HG02610 (cell line): ENCODE results near the gene VCL.
"Not testable (repeated sequence)": the region's sequence is repeated elsewhere in the genome, so short reads cannot be mapped to it uniquely, and the experiment has no call there.

Experiments used
- ATAC-seq: cut with Tn5 transposase; IDR thresholded peaks from one replicate; pipeline ENCODE4 v1.9.1; 2021; ENCODE audit warnings: mild to moderate bottlenecking, moderate library complexity; ENCODE audit not compliant: unreplicated experiment

The VCL gene

GRCh38 chr10:74140553-74140952 lies 142.6 kb downstream of the VCL start:
- ATAC-seq: no peak

GRCh38 chr10:74145133-74145532 lies 147.2 kb downstream of the VCL start:
- ATAC-seq: no peak

DNA sequence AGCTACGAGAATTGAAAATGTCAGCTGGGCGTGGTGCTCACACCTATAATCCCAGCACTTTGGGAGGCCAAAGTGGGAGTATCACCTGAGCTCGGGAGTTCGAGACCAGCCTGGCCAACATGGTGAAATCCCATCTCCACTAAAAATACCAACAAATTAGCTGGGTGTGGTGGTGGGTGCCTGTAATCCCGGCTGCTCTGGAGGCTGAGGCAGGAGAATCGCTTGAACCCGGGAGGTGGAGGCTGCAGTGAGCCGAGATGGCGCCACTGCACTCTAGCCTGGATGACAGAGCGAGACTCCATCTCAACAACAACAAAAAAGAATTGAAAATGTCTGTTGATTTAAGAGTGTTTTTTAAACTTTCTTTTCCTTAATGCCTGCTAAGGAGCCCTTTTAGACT lies 149.1 kb downstream of the VCL start:
- ATAC-seq: not testable (repeated sequence)

DNA sequence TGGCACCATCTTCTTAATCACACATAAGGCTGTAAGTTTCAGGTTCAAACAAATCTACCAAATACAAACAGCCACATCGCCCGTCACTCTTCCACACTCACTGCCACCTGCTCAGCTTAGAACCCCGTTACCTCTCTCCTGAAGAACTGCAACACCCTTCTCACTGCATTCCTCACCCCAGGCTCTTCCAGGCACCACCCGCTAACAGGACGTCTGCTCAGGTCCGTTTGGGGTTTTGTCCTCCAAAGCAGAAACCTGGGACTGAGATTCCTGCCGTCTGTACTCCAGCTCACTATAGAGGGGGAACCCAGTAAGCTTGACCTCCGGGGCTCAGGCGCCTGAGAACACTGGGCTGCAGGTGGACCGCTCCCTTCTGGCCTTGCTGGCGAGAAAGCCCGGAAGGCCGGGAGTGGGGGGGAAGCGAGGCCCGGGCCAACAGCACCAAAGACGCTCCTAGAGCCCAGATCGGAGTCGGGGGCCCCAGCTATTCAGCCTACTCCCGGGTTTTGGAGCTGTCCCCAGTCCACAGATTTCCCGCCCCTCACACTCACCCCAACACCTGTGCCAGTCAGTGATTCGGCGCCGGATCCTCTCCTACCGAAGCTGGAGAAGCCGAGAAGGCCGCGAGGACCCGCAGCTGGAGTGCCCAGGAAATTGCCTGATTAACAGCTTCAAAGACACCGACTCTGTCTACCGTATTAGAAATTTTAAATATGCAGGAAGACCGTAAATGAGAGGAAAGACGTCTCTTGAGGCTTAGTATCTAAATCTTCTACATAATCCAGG lies 152.5 kb downstream of the VCL start, which contains the start of gene AP3M1:
Gene AP3M1, minus strand, starts transcription at position 625 of the 786 bp plus-strand sequence. CDS start 12,449 bp downstream, outside the sequence.
- ATAC-seq: peak; percentile 40

DNA sequence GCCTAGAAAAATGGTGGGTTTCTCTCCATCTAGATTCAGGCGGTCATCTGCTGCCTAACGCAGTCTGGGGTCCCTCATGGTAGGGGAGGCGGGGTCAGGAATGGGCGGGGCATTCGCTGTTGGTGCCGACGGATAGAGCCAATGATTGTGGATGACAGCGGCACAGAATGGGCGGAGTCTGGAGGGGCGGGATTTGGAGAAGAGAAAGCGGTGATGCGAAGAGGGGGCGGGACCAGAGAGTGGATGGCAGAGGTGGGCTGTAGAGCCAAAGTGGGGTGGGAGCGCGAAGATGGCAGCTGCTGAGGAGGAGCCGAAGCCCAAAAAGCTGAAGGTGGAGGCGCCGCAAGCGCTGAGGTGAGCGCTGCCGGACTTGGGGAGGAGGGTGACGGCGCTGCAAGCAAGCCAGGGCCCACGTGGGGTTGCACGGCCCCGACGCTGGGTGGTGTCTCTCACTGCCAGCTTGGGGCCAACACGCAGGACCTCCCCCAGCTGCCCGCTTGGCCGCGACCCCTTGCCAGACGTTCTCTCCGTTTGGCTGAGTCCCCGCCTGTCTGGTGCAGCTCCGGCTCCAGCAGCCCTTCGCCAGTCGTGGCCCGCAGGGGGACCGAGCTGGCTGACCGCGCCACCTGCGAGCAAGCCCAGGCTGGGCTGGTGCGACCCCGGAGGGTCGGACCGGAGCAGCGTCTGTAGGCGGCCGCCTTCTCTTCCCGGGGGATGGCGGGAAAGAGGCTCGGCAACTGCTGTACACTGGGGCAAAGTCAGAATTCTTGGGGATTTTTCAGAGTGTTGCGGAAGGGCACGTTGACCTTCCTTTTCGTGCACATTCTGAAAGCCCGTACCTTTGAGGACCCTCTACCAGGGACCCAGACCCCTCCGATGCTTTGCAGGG lies 153.3 kb downstream of the VCL start, which contains the start of gene ADK:
Gene ADK, plus strand, starts transcription at position 232 of the 889 bp plus-strand sequence. Its CDS starts 58 bp downstream, at position 290.
- peak; percentile 86 for ATAC-seq

- ATAC-seq: no peak
Observed at GRCh38 chr10:74151879-74152722, 154.2 kb downstream of the VCL start.

GRCh38 chr10:74153123-74153522 lies 155.2 kb downstream of the VCL start:
- ATAC-seq: no peak

GRCh38 chr10:74153676-74154075 lies 155.8 kb downstream of the VCL start:
- ATAC-seq: no peak

- ATAC-seq: no peak
Observed at GRCh38 chr10:74156919-74157289, 159.0 kb downstream of the VCL start.

DNA sequence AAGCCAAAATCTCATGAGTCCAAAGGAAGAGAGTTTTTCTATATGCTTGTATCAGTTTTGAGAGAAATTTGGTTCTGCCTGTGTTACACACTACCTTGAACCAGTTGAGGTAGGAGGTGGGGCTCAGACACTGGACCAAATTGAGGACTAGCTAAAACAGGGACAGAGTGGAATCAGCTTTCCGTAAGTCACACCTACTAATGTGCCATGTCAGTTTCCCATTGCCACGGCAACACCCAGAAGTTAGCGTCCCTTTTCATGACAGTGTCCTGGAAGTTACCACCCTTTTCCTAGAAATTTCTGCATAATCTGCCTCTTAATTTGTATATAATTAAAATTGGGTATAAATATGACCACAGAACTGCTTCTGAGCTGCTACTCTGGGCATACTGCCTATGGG lies 162.1 kb downstream of the VCL start:
- ATAC-seq: no peak

DNA sequence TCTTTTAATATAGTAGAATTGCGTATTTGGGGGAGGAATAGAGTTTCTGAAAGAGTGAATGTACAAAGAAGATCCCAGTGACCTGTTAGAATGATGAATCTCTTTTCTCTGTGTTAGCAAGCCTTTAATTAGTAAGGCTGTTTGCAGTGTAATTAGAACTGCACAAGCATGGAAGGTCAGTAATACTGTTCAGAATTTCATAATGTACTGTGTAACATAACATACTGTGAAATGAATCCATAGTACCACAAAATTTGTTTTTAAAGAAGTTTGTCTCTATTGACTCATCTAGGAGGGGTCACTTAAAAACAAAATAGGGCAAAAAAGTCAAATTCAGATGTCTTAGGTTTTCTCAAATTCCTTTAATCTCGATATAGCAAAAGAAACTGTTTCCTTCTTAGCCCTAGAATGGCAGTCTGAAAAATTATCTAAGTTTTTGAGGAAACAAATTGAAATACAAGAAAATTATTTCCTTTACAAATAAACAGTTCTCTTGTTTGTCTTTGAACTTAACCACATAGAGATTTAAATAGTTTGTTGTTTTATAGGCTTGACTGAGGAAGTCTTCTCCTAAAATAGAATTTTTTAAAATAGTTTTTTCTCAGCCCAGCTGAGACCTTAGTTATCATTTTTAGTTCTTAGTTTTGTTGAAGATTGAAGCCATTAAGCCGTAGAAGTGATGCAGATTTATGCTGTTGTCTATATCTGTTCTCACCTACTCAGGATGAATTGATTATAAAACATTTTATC lies 165.6 kb downstream of the VCL start:
- peak; percentile 51 for ATAC-seq

GRCh38 chr10:74164716-74165529 lies 167.0 kb downstream of the VCL start:
- ATAC-seq: no peak

DNA sequence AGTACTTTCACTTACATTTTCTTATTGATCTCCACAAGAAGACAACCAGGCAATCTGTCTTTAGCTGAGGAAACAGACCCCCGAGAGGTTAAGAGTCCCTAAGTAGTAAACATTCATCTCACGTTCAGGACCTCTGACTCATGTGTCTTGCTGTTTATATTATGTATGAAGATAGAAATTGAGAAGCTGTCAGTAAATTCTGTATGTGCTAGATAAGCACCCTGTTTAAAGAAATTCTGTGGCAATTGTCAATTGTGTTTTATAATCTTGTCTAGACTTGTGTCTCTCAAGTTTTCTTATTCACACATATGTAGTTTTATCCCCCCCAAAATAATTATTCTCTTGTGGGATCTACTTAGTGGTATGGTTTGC lies 167.6 kb downstream of the VCL start:
- no peak for ATAC-seq

GRCh38 chr10:74167443-74167842 lies 169.5 kb downstream of the VCL start:
- ATAC-seq: no peak
